Fibroblast of the aortic adventitia (primary cell): ENCODE data around the gene GALNT9. TPM values are rescaled to one million over a fixed set of nuclear protein-coding genes. Genes with fewer than 3 reads are reported as not detected.

Source experiments
- DNase-seq: peaks from one replicate; pipeline ENCODE4 v3.0.0-alpha.2; 2010; ENCODE audit warnings: low read depth
- H3K4me3 ChIP-seq: 2 replicates; pipeline ENCODE4 v1.5.1; 2011; ENCODE audit warnings: low read depth, mild to moderate bottlenecking, control low read depth, low read length, moderate library complexity
- CTCF ChIP-seq: IDR thresholded peaks from 2 replicates; pipeline ENCODE4 v1.5.1; 2011; ENCODE audit warnings: mild to moderate bottlenecking, low read length, control low read depth, inconsistent platforms; ENCODE audit not compliant: insufficient read depth
- total RNA-seq: library from RNA; depleted of rRNA; stranded (reverse); fragments of >200 nt; gene quantifications from 2 replicates; pipeline ENCODE4 v1.2.3, GENCODE V29; 2012; ENCODE audit warnings: low replicate concordance

GALNT9 gene
- total RNA-seq, 1 donor, result not detected

- no peak for DNase-seq
- no peak overlapping the region for H3K4me3 ChIP-seq
- TF ChIP-seq CTCF, result no peak
Measured at GRCh38 chr12:132191715-132192553, 137.5 kb downstream of the GALNT9 start.

GRCh38 chr12:132190834-132191500 lies 138.4 kb downstream of the GALNT9 start:
- no peak overlapping the region for H3K4me3 ChIP-seq
- TF ChIP-seq CTCF, result no peak
- DNase-seq, result no peak

GRCh38 chr12:132190012-132190755 lies 139.2 kb downstream of the GALNT9 start:
- no peak for TF ChIP-seq CTCF
- H3K4me3 ChIP-seq, result peak overlapping the region; percentile 66
- no peak for DNase-seq

- TF ChIP-seq CTCF, result no peak
- DNase-seq, result peak; percentile 76
Measured at GRCh38 chr12:132189378-132190011, 139.9 kb downstream of the GALNT9 start.

GRCh38 chr12:132188916-132189325 lies 140.5 kb downstream of the GALNT9 start:
- no peak for DNase-seq
- no peak for TF ChIP-seq CTCF
- H3K4me3 ChIP-seq, result peak overlapping the region; percentile 66

More at GRCh38 chr12:132189378-132190011, 139.9 kb downstream of the GALNT9 start:
- peak overlapping the region; percentile 66 for H3K4me3 ChIP-seq

- no peak for DNase-seq
- H3K4me3 ChIP-seq, result no peak overlapping the region
- TF ChIP-seq CTCF, result no peak
Measured at GRCh38 chr12:132188451-132188901, 140.9 kb downstream of the GALNT9 start.
